ENCODE data around the gene PMPCA. TPM values are rescaled to one million over a fixed set of nuclear protein-coding genes. Genes with fewer than 3 reads are reported as not detected.

Gene PMPCA
- total RNA-seq, 1 experiment from 2014 or later, result 54.9 TPM

GRCh38 chr9:136399176-136400037, 11.1 kb upstream of the PMPCA start:
- Histone ChIP-seq H3K4me2 (ENCODE audit: low read length) (peak overlapping the region; percentile 94), H3K27me3 (ENCODE audit: low read length) (no peaks in the 10 kb centered on the region), H3K27ac (ENCODE audit: low read length) (no peak overlapping the region; the same call in 1 of the 2 replicates), H3K9ac (ENCODE audit: low read length) (peak overlapping the region; percentile 82), H3F3A (ENCODE audit: low read length, unreplicated experiment) (no peaks in the 10 kb centered on the region), H3K9me3 (ENCODE audit: low read length) (no peaks in the 10 kb centered on the region), H3K79me2 (ENCODE audit: low read length) (peaks cover 23% of the 10 kb centered on the region), H3K36me3 (ENCODE audit: low read depth, low read length) (peaks cover 3% of the 10 kb centered on the region; the same call in 1 of the 2 replicates), H2AFZ (ENCODE audit: low read length) (0 out of 2 replicates have a peak overlapping the region, but pooled peaks have one; percentile 30), H3K4me1 (ENCODE audit: insufficient read depth, low read length) (peaks cover 12% of the 10 kb centered on the region), H3K4me3 (ENCODE audit: low read length) (peak overlapping the region; percentile 91), H3K9me2 (replicated peaks; ENCODE audit: low read length) (no peaks in the 10 kb centered on the region), H4K20me1 (ENCODE audit: low read length) (no peaks in the 10 kb centered on the region)
- TF ChIP-seq EZH2phosphoT487 (IDR thresholded peaks at IDR 0.05; ENCODE audit: borderline replicate concordance, low read length) (no peak), CTCF (conservative IDR thresholded peaks at IDR 0.05; ENCODE audit: low read depth, low read length) (no peak), EZH2 (IDR thresholded peaks at IDR 0.05; ENCODE audit: low read length, unreplicated experiment) (no peak)
- ChIA-PET CTCF (interaction anchor here (1.4 kb wide), 1 partner anchor 54 kb away, joined by 3 read pairs; no protein-coding TSS in a partner anchor), POLR2A (ENCODE audit: unreplicated experiment) (no interaction called here)
- intact Hi-C loops (cut with micrococcal nuclease), result loop anchor here (2.0 kb wide), 1 partner anchor 61 kb away; no protein-coding TSS in a partner anchor
- no TSS peak for BruUV-seq (replicated peaks)
- peak; percentile 22 for DNase-seq
- peak; percentile 21 for ATAC-seq

GRCh38 chr9:136400038-136400834, 10.2 kb upstream of the PMPCA start, which contains the start of gene SNAPC4:
SNAPC4 (minus strand) TSS chr9:136400170; CDS start chr9:136398428, 1,742 bp downstream.
- peaks cover 23% of the 10 kb centered on the region for H3K79me2 ChIP-seq (ENCODE audit: low read length)
- ATAC-seq (peak; percentile 90), DNase-seq (peak; percentile 85)
- no peak within 1 kb of the TSS; the same call in 1 of the 2 replicates for H3K27ac ChIP-seq (ENCODE audit: low read length)
- no TSS peak for BruUV-seq (replicated peaks)
- H3K4me2 ChIP-seq (ENCODE audit: low read length), result peak within 1 kb of the TSS; percentile 94
- peak within 1 kb of the TSS; percentile 91 for H3K4me3 ChIP-seq (ENCODE audit: low read length)
- H3K9me3 ChIP-seq (ENCODE audit: low read length), result no peaks in the 10 kb centered on the region
- TF ChIP-seq EZH2phosphoT487 (IDR thresholded peaks at IDR 0.05; ENCODE audit: borderline replicate concordance, low read length), result no peak
- no peak for TF ChIP-seq EZH2 (IDR thresholded peaks at IDR 0.05; ENCODE audit: low read length, unreplicated experiment)
- peak; percentile 73 for TF ChIP-seq CTCF (conservative IDR thresholded peaks at IDR 0.05; ENCODE audit: low read depth, low read length)
- no peaks in the 10 kb centered on the region for H3F3A ChIP-seq (ENCODE audit: low read length, unreplicated experiment)
- H3K4me1 ChIP-seq (ENCODE audit: insufficient read depth, low read length), result peaks cover 12% of the 10 kb centered on the region
- H3K9ac ChIP-seq (ENCODE audit: low read length), result peak within 1 kb of the TSS; percentile 82
- H3K9me2 ChIP-seq (replicated peaks; ENCODE audit: low read length), result no peaks in the 10 kb centered on the region
- peak within 1 kb of the TSS; percentile 69 for H2AFZ ChIP-seq (ENCODE audit: low read length)
- peaks cover 3% of the 10 kb centered on the region; the same call in 1 of the 2 replicates for H3K36me3 ChIP-seq (ENCODE audit: low read depth, low read length)
- no peaks in the 10 kb centered on the region for H3K27me3 ChIP-seq (ENCODE audit: low read length)
- no peaks in the 10 kb centered on the region for H4K20me1 ChIP-seq (ENCODE audit: low read length)
- ChIA-PET CTCF (no interaction called here), POLR2A (ENCODE audit: unreplicated experiment) (no interaction called here)
- intact Hi-C loops (cut with micrococcal nuclease), result loop anchor here (2.0 kb wide), 1 partner anchor 61 kb away; no protein-coding TSS in a partner anchor
